ENCODE results near the gene MRI1. TPM values are rescaled to one million over a fixed set of nuclear protein-coding genes. Genes with fewer than 3 reads are reported as not detected.

Gene MRI1
- total and polyA plus RNA-seq, 10 of the 15 experiments (the other 5 are each of a cell fraction or from before 2014, with no cell fraction given) = 5.4 to 50.3 (median 28.3) TPM

DNA sequence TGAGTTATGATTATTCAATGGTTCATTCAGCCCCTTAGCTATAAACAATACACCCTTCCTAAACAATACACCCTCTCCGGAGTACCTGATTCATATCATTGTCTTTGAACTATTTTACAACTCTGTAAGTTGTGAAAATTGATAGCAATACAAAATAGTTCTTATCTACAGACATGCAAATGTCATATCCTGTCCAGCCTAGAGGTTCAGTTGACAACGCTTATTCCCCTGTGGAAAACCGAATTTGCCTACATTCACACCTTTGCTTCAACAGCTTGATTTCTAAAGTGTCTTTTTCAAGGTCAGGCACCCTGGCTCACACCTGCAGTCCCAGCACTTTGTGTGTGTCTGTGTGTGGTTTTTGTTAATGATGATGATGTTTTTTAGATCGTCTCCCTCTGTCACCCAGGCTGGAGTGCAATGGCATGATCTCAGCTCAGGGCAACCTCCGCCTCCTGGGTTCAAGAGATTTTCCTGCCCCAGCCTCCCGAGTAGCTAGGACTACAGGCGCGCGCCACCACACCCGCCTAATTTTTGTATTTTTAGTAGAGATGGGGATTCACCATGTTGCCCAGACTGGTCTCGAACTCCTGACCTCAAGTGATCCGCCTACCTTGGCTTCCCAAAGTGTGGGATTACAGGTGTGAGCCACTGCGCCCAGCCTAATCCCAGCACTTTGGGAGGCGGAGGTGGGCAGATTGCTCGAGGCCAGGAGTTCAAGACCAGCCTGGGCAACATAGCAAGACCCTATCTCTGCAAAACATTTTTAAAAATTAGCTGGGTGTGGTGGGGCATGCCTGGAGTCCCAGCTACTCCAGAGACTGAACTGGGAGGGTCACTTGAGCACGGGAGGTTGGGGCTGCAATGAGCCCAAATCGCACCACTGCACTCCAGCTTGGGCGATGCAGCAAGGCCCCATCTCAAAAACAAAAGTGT is 19.5 kb downstream of the MRI1 start:
- CTCF ChIA-PET = interaction anchor here (0.6 to 6.2 kb wide), 18 partner anchors 9 to 773 kb away, joined by 3 to 136 read pairs (median 4); partner anchors contain the start of genes C19orf53 and ZSWIM4
- no peak for DNase-seq (ENCODE audit: low read depth, low spot score)
- in situ Hi-C loops (cut with MboI) = loop anchor here (5.0 kb wide), 1 partner anchor 78 kb away; no protein-coding TSS in a partner anchor
- no peak for TF ChIP-seq RAD21 (IDR thresholded peaks at IDR 0.05; ENCODE audit: insufficient read depth, low read depth, low read length)
- TF ChIP-seq, protein P1, sequence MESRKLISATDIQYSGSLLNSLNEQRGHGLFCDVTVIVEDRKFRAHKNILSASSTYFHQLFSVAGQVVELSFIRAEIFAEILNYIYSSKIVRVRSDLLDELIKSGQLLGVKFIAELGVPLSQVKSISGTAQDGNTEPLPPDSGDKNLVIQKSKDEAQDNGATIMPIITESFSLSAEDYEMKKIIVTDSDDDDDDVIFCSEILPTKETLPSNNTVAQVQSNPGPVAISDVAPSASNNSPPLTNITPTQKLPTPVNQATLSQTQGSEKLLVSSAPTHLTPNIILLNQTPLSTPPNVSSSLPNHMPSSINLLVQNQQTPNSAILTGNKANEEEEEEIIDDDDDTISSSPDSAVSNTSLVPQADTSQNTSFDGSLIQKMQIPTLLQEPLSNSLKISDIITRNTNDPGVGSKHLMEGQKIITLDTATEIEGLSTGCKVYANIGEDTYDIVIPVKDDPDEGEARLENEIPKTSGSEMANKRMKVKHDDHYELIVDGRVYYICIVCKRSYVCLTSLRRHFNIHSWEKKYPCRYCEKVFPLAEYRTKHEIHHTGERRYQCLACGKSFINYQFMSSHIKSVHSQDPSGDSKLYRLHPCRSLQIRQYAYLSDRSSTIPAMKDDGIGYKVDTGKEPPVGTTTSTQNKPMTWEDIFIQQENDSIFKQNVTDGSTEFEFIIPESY (IDR thresholded peaks at IDR 0.05) = no peak
- TF ChIP-seq ESRRA (IDR thresholded peaks at IDR 0.05; ENCODE audit: low read length) = no peak
- TF ChIP-seq POU2F2 (IDR thresholded peaks at IDR 0.05; ENCODE audit: borderline replicate concordance, low read depth, low read length) = peak; percentile 24; the same call in 1 of the 3 replicates
- peak; percentile 82; the same call in 1 of the 2 replicates for TF ChIP-seq ZNF217 (IDR thresholded peaks at IDR 0.05)
- TF ChIP-seq CREM (IDR thresholded peaks at IDR 0.05; ENCODE audit: low read depth) = no peak
- TF ChIP-seq, protein P2, sequence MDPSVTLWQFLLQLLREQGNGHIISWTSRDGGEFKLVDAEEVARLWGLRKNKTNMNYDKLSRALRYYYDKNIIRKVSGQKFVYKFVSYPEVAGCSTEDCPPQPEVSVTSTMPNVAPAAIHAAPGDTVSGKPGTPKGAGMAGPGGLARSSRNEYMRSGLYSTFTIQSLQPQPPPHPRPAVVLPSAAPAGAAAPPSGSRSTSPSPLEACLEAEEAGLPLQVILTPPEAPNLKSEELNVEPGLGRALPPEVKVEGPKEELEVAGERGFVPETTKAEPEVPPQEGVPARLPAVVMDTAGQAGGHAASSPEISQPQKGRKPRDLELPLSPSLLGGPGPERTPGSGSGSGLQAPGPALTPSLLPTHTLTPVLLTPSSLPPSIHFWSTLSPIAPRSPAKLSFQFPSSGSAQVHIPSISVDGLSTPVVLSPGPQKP (IDR thresholded peaks at IDR 0.05; ENCODE audit: low read depth, low read length) = no peak
- TF ChIP-seq, protein P3, sequence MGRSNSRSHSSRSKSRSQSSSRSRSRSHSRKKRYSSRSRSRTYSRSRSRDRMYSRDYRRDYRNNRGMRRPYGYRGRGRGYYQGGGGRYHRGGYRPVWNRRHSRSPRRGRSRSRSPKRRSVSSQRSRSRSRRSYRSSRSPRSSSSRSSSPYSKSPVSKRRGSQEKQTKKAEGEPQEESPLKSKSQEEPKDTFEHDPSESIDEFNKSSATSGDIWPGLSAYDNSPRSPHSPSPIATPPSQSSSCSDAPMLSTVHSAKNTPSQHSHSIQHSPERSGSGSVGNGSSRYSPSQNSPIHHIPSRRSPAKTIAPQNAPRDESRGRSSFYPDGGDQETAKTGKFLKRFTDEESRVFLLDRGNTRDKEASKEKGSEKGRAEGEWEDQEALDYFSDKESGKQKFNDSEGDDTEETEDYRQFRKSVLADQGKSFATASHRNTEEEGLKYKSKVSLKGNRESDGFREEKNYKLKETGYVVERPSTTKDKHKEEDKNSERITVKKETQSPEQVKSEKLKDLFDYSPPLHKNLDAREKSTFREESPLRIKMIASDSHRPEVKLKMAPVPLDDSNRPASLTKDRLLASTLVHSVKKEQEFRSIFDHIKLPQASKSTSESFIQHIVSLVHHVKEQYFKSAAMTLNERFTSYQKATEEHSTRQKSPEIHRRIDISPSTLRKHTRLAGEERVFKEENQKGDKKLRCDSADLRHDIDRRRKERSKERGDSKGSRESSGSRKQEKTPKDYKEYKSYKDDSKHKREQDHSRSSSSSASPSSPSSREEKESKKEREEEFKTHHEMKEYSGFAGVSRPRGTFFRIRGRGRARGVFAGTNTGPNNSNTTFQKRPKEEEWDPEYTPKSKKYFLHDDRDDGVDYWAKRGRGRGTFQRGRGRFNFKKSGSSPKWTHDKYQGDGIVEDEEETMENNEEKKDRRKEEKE (IDR thresholded peaks at IDR 0.05) = no peak
- TF ChIP-seq NFYA (IDR thresholded peaks at IDR 0.05; ENCODE audit: borderline replicate concordance, low read depth, low read length) = no peak
- TF ChIP-seq, protein P4, sequence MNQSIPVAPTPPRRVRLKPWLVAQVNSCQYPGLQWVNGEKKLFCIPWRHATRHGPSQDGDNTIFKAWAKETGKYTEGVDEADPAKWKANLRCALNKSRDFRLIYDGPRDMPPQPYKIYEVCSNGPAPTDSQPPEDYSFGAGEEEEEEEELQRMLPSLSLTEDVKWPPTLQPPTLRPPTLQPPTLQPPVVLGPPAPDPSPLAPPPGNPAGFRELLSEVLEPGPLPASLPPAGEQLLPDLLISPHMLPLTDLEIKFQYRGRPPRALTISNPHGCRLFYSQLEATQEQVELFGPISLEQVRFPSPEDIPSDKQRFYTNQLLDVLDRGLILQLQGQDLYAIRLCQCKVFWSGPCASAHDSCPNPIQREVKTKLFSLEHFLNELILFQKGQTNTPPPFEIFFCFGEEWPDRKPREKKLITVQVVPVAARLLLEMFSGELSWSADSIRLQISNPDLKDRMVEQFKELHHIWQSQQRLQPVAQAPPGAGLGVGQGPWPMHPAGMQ (IDR thresholded peaks at IDR 0.05; ENCODE audit: borderline replicate concordance) = no peak
- no peak for TF ChIP-seq FOS (IDR thresholded peaks at IDR 0.05; ENCODE audit: borderline replicate concordance, extremely low read depth, insufficient read length)
- TF ChIP-seq HDAC2 (IDR thresholded peaks at IDR 0.05) = no peak
- no peak for TF ChIP-seq CBFB (IDR thresholded peaks at IDR 0.05; ENCODE audit: low read depth)
- no peak for TF ChIP-seq PAX8 (IDR thresholded peaks at IDR 0.05)
- TF ChIP-seq RBBP5 (conservative IDR thresholded peaks at IDR 0.05) = no peak

More for the DNA sequence above, 19.5 kb downstream of the MRI1 start:
- H3K4me1 ChIP-seq (ENCODE audit: control insufficient read depth, insufficient read depth, low read length) = peaks cover 24% of the 10 kb centered on the region
- H3K4me3 ChIP-seq = no peak overlapping the region
- ChIA-PET RAD21 (ENCODE audit: unreplicated experiment) (interaction anchor here (0.8 to 3.1 kb wide), 10 partner anchors 10 to 82 kb away, joined by 3 to 65 read pairs (median 4); partner anchors contain the start of genes C19orf53 and ZSWIM4), SMC1A (ENCODE audit: uncharacterized antibody, unreplicated experiment) (interaction anchor here (0.6 to 5.1 kb wide), 9 partner anchors 9 to 502 kb away, joined by 3 to 65 read pairs (median 3); partner anchors contain the start of genes C19orf53 and ZSWIM4), POLR2A (interaction anchor here (1.0 to 4.4 kb wide), 7 partner anchors 10 to 79 kb away, joined by 3 to 28 read pairs (median 7); partner anchors contain the start of genes C19orf53 and ZSWIM4)
- ATAC-seq (peak; percentile 27), FAIRE-seq (no peak)
- H3K9ac ChIP-seq (ENCODE audit: control insufficient read depth, insufficient read depth, low read length) = no peak overlapping the region
- no TSS peak for BruUV-seq (replicated peaks)
- no peak overlapping the region for H2AFZ ChIP-seq (ENCODE audit: control insufficient read depth, low read depth, low read length)
- no peaks in the 10 kb centered on the region for H3K27me3 ChIP-seq (replicated peaks in 1 of 2; ENCODE audit: control insufficient read depth in 2 of 2, insufficient read depth in 2 of 2, low read length in 1 of 2)
- H3K4me2 ChIP-seq (ENCODE audit: control insufficient read depth, insufficient read depth) = no peak overlapping the region
- H3K79me2 ChIP-seq (ENCODE audit: control insufficient read depth, insufficient read depth, low read length) = no peaks in the 10 kb centered on the region
- H3K36me3 ChIP-seq (ENCODE audit: control insufficient read depth in 2 of 2, insufficient read depth in 2 of 2, low read length in 1 of 2) = peaks cover 2 to 8% of the 10 kb centered on the region in 2 experiments; a peak in 3 of 4 replicates
- no peaks in the 10 kb centered on the region for H4K20me1 ChIP-seq (ENCODE audit: control insufficient read depth, insufficient read depth)
- intact Hi-C loops (cut with micrococcal nuclease; ENCODE audit: unreplicated experiment) = no loop called here
- 60% methylated on average over 18 of the region's 18 CpGs for WGBS (ENCODE audit: insufficient coverage, insufficient replicate concordance, low lambda C conversion rate, missing lambda C conversion rate)
- no peak overlapping the region for H3K27ac ChIP-seq (ENCODE audit: control insufficient read depth, insufficient read depth)
- H3K9me3 ChIP-seq (replicated peaks; ENCODE audit: control insufficient read depth, insufficient read depth, low read length) = no peaks in the 10 kb centered on the region
